DND-41 (cell line): Measurements from ENCODE around the gene RAB9A.

Experiments
- CTCF ChIP-seq: IDR thresholded peaks from 2 replicates; pipeline ENCODE4 v1.5.1; 2012; ENCODE audit warnings: borderline replicate concordance, low read length, moderate library complexity, mild to moderate bottlenecking; ENCODE audit not compliant: poor library complexity, severe bottlenecking; ENCODE audit errors: extremely low read depth
- EZH2 ChIP-seq: IDR thresholded peaks from 3 replicates; pipeline ENCODE4 v1.6.1; 2012; ENCODE audit warnings: borderline replicate concordance, low read depth, mild to moderate bottlenecking, moderate library complexity, low read length, inconsistent platforms; ENCODE audit not compliant: severe bottlenecking

GRCh38 chrX:13734278-13735172 is 45.6 kb downstream of the RAB9A start, which contains the start of the genes OFD1 and TRAPPC2:
- TF ChIP-seq CTCF, result no peak
- TF ChIP-seq EZH2, result no peak
